GM20431 (cell line): Measurements from ENCODE around the gene POLR3A.

Experiments used
- in situ Hi-C: fragments of 300-500 bp; cut with MseI, MboI; formaldehyde crosslinking; loops from one replicate; pipeline ENCODE4 v1.15.0; 2020; ENCODE audit warnings: low sequenced_read_pairs; ENCODE audit not compliant: unreplicated experiment

Gene POLR3A

DNA sequence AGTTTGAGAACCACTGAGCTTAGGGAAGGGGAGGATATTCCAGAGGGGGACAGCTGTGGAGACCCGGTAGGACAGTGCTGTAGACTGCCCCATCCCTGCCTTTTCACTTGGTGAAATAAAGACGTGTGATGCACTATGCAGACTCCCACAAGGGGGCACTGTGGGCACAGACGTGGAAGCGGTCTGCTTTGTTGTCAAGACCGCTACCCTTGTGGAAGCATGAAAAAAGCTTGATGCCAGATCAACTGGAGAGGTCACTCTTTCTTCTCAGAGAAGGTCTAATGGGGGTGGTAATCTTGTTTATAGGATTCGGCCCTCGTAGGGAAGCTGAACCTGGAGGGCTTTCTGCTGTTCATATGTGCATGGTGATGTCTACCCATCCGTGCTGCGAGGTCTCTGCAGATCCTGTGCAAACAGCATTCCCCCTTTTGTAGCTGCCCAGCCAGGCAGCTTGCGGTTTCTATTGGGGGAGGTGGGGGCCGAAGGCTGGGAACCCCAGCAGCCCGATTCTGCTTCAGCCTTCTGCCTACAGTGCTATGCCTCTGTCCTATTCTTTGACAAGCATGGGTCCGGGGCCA is 18.1 kb upstream of the POLR3A start:
- in situ Hi-C loops: loop anchor here (10.0 kb wide), 1 partner anchor 1147 kb away; no protein-coding TSS in a partner anchor

DNA sequence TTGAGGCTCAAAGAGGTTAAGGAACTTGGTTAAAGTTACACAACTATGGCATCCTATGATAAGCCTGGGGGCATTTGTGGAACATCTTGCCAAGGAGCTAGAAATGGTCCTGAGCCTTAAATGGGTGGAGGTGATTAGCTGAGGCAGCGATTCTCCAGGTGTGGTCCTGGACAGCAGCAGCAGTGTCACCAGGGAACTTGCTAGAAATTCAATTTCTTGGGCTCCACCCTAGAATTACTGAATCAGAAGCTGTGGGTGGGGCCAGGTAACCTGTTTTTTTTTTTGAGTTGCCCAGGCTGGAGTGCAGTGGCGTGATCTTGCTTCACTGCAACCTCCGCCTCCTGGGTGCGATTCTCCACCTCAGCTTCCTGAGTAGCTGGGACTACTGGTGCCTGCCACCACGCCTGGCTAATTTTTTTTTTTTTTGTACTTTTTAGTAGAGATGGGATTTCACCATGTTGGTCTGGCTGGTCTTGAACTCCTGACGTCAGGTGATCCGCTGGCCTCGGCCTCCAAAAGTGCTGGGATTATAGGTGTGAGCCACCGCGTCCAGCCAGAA is 17.5 kb upstream of the POLR3A start:
- in situ Hi-C loops: loop anchor here (10.0 kb wide), 1 partner anchor 1148 kb away; no protein-coding TSS in a partner anchor

DNA sequence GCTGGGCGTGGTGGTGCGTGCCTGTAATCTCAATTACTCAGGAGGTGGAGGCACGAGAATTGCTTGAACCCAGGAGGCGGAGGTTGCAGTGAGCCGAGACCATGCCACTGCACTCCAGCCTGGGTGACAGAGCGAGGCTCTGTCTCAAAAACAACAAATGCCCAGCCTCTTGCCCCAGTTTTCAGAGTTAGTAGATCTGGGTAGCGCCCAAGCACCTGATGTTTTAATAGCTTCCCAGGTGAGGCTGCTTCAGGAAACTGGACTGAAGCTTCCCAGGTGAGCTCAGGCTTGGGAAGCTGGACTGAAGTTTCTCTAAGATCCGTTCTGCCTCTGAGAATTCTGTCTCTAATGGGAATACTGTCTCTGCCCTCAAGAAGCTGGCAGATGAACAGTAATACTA is 16.5 kb upstream of the POLR3A start:
- in situ Hi-C loops: loop anchor here (10.0 kb wide), 1 partner anchor 1149 kb away; no protein-coding TSS in a partner anchor

DNA sequence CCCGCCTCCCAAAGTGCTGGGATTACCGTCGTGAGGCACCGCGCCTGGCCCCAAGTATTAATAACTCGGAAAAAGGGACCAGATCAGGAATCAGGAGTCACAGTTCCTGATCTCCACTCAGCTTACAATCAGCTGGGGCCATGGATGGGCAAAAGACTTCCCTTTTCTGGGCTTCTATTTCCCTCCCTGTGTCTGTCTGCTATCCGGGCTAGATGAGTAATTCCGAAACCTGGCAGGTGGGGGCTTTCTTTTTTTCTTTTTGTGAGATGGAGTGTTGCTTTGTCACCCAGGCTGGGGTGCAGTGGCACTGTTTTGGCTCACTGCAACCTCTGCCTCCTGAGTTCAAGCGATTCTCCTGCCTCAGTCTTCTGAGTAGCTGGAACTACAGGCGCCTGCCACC is 15.9 kb upstream of the POLR3A start:
- in situ Hi-C loops: loop anchor here (10.0 kb wide), 1 partner anchor 1150 kb away; no protein-coding TSS in a partner anchor

DNA sequence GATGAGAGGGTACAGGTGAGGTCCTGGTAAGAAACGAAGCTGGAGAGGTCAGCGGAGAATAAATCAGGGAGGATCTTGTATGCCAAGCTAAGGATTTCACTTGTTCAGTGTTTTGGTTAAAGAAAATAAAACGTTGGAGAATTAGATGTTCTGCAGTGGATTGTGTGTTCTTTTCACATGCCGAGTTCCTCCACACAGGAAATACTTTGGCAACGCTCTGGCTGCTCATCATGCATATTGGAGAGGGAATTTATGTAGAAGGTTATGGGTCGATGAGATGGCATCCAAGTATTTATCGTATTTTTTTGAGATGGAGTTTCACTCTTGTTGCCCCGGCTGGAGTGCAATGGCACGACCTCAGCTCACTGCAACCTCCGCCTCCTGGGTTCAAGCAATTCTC is 15.4 kb upstream of the POLR3A start:
- in situ Hi-C loops: loop anchor here (10.0 kb wide), 1 partner anchor 1150 kb away; no protein-coding TSS in a partner anchor

DNA sequence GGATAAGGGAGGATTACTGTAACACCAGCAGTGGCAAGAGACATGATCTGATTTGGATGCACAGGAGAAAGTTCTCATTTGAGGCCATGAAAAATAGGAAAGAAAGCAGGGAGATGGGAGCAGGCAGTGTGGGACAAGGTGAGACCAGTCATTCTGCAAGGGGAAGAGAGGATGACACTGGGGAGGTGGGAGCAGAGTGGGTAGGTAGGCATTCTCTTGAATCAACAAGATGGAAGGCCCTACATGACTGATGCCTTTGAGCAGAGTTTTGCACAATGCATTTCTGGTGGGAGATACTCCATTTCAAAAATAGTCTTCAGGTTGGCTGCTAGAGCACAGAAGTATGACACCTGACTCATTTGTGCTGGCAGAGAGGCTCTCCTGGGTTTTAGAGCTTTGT is 14.9 kb upstream of the POLR3A start:
- in situ Hi-C loops: loop anchor here (10.0 kb wide), 1 partner anchor 1151 kb away; no protein-coding TSS in a partner anchor

DNA sequence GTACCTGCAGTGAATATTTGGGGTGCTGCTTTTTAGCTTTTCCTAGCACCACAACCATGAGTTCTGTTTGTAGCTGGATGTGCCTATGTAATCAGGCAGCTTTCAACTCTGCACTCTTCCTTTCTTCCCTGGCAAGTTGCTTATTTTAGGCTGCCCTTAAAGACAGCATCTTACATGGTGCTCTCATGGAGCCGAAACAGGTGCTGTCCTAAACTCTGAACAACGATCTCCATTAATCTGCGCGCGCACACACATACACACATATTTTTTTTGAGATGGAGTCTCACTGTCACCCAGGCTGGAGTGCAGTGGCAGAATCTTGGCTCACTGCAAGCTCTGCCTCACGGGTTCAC is 13.4 kb upstream of the POLR3A start:
- in situ Hi-C loops: loop anchor here (10.0 kb wide), 1 partner anchor 1152 kb away; no protein-coding TSS in a partner anchor

DNA sequence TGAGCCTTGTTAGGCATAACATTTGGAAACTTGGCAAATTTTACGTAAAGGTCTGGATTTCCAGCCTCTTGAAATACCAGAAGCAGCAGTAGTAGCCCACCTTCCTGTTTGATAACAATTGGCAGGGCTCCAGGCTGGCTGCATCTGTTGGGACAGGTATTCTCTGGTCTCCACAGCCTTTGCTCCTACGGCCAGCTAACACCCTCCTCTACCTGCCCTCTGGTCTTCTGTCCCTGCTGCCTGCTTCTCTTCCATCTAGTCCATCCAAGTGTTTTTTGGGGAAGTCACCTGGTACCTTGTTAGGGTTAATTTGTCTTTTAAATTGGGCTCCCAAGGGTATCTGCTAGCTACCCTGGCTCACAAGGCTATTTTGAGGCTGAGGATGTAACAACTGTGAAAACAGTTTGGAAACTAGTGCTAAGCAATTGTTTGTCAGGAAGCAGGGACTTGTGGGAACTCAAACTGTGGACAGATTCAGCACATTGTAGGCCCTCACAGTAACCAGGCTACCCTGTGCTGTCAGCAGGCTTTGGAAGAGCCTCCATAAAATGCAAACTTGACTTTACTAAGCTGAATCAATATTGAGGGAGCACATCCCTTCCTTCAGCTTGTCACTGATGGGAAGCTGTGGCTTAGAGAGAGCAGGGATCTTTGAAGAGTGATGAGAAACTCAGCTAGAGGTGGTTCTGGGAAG is 12.9 kb upstream of the POLR3A start:
- in situ Hi-C loops: loop anchor here (10.0 kb wide), 1 partner anchor 1153 kb away; no protein-coding TSS in a partner anchor

DNA sequence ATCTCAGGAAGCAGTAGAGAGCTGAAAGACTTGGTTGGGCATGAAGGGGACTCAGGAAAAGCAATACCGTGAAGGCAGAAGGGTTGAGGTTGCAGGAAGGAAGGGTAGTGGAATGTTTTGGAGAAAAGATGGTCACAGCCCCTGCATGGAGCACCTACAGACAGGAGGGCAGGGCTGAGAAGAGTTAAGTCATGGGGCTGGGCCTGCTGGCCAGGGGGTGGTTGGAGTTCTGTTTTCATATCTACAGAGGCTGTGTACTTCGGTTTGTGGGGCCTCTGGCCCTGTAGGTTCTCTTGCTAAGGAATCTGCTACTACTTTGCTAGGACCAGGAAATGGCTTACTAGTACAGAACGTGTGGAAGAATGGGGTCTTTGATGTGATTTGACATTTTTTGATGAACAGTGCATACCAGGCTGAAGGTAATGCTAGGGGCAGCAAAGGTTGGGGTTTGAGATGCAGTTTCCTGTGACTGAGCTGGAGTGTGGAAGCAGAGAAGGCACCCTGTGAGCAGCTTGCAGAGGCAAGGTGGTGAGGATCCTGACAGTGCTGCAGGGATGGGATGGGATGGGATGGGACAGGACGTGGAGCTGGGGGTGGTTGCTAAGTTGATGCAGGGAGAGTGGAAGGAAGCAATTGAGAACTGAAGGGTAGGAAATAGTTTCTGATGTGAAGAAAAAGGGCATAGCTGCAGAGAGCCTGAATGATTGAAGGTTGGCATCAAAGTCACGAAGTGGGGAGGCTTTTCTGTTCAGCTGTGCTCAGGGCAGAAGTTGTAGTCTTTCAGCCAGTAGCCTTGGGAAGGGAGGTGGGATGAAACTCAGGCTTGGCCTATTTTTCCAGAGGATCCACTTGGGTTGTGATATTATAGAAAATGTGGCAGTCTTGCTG is 12.1 kb upstream of the POLR3A start:
- in situ Hi-C loops: loop anchor here (10.0 kb wide), 1 partner anchor 1153 kb away; no protein-coding TSS in a partner anchor

DNA sequence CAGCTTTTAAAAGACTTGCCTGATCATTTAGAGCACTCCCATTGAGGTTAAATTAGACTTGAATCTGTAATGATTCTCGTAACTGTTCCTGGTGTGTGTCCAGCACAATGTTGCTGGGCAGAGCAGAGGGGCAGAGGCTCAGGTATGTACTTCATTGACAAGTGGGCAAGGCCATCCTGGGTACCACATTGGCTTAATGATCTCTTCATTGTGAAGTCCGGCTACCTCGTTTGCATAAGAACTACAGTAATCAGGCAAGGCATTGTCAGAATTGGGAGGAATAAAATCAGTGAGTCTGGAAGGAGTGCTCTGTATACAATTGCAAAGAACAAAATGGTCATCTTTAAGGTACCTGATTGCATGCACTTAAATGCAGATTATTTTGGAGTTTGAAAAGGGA is 10.4 kb upstream of the POLR3A start:
- in situ Hi-C loops: loop anchor here (10.0 kb wide), 1 partner anchor 1155 kb away; no protein-coding TSS in a partner anchor

DNA sequence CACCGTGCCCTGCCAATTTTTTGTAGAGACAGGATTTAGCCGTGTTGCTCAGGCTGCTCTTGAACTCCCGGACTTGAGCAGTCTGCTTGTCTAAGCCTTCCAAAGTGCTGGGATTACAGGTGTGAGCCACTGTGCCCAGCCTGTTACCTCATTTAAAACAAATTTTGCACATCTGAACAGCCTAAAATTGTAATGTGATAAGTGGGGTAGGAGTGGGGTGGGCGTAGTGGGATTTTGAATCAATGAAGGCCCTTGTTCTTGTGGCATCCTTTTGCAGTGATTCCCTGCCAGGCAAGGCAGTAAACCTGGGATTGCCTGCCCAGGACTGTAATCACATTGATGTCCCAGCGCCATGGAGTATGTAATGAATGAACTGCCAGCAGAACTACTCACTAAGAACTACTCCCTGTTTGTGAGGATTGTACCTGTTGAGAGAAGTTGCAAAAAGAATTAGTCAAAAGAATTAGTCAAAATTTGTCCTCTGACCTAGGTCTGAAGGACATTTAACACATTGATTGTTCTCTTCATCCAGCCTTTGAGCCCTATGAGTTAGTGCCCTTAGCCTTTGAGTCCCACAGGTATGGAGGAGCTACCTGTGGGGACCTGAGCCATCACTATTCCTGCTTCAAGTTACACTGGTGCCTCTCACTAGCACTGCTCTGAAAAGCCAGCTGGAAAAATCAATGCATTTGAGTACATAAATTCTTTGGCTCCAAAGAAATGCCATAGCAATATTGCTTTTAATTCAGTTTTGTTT is 9.7 kb upstream of the POLR3A start:
- in situ Hi-C loops: no loop called here

DNA sequence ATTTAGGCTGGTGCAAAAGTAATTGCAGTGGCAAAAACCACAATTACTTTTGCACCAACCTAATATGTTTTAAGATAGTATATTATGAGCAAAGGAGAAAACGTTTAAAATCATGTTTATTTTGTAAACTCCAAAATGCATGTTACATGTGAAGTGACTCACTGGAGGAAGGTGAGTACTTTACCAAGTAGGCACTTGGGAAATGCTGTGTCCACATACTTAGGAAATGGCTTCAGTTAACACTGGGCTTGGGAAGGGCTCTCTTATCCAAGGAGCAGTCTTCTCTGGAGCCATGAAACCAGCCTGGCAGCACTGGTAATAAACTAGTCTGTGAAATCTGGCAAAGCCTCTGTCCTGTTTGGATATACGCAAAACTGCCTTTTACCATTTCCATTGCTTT is 8.8 kb upstream of the POLR3A start:
- in situ Hi-C loops: no loop called here

DNA sequence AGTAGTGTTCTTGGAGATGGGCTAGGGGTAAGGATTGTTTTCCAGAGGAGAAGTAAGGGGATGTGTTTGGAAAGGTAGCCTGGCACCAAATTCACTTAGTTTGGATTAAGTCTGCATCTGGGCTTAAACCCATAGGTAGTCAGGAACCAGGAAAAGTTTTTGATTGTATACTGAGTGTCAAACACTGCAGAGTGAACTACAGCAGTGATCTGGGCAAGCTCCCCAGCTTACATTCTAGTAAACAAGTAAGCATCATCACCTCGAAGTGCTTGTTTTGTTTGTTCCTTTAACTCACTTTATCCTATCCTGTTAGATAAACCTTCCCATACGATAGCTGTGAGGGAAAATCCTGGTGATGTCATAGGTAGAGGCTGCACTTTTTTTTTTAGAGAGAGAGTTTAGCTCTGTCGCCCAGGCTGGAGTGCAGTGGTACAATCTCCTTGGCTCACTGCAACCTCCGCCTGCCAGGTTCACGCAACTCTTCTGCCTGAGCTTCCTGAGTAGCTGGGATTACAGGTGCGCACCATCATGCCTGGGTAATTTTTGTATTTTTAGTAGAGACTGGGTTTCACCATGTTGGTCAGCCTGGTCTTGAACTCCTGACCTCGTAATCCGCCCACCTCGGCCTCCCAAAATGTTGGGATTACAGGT is 6.7 kb upstream of the POLR3A start:
- in situ Hi-C loops: no loop called here

DNA sequence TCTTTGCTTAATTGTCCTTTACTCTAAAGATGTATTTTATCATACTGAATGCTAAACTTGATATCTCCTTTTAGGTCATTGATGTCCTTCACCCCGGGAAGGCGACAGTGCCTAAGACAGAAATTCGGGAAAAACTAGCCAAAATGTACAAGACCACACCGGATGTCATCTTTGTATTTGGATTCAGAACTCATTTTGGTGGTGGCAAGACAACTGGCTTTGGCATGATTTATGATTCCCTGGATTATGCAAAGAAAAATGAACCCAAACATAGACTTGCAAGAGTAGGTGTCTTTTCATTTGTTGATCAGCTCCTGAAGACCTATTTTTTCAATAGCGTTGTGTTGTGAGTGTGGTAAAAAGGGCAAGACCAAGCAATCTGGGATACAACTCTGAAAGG is 6.1 kb upstream of the POLR3A start:
- in situ Hi-C loops: no loop called here

DNA sequence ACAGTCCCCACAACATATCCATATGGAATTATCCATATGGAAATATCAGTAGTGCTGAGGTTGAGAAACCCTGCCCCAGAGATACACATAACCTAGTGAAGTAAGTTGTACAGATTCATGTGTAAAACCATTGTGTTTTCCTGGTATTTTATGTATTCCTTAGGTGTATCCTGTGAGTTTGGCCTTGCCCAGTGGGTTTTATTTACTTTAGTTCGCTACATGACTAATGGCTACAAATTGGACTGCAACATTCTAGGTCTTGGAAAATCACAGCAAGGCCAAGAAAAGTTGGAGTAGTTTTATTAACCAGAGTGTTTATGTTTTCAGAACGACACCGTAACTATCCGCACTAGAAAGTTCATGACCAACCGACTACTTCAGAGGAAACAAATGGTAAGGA is 5.7 kb upstream of the POLR3A start:
- in situ Hi-C loops: no loop called here

DNA sequence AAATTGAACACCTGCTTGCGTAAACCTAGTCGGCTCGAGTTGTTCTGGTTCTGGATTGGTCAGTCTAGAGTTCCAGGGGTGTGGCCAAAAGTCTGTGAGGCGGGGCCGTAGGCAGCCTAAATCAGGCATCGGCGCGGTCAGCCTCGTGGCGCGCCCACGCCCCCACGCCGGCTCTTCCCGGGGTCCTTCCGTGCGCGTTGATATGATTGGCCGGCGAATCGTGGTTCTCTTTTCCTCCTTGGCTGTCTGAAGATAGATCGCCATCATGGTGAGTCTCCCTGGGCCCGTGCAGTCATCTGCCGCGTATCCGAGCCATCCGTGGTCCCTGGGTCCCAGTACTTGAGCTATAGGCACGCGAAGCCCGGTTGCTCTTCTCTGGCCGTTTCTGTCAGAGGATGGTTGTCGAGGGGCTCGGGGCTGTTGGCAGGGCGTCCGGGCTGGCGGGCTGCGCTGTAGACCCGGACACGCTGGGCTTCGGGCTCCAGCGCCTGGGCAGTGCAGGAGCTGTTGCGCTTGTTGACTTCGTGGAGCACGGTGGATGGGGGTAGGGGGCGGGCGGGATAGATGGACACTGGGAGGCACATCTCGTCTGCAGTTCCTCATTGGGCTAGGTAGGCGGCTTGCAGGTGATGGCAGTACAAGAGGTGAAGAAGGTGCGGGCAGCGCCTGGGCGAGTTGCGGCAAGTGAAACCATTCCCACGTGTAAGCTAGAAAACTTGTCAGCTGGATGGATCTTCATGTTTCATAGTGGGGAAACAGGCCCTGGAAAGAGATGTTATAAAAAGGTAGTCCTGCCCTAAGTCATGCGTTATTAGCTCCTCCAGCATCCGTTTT is 4.5 kb upstream of the POLR3A start, which contains the start of gene RPS24:
Gene RPS24 (plus strand): TSS at position 227 of the 834 bp plus-strand sequence. CDS start 39 bp downstream, at position 266.
- in situ Hi-C loops: no loop called here

DNA sequence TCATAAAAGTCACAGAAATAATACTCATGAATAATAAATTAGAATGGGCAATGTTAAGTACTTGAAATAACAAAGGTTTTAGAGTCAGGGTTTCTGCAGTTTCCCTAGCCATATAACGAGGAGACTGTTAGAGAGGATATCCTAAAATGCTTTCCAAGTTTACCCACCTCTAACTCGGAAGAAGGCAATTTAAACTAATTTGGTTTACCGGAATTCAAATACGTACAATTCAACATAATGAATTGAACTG is 4.0 kb upstream of the POLR3A start:
- in situ Hi-C loops: no loop called here
